GM19193 (cell line): ENCODE measurements around the gene CRPPA.

Source experiments
- POLR2A ChIP-seq: IDR thresholded peaks from 4 replicates; pipeline ENCODE4 v1.6.1; 2011; ENCODE audit not compliant: insufficient read depth, insufficient read length; ENCODE audit errors: extremely low read depth

The CRPPA gene

DNA sequence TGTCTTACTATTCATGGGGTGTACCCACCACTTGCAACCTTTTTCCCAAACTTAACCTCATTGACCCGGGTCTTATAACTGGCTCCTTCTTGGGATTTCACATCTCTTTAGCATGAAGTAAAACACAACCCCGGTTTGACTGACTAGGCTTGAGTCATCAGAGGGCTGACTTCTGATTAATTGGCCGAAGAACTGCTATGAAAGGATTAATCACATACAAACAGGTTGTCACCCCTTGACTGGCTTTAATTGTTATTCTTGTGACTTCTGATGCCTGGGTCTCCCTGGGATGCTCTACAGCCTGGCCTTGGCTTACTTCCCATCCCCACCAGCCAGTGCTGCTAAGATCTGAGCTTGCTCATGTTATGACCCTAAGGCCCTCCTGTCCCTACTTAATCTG is 8.8 kb upstream of the CRPPA start:
- no peak for TF ChIP-seq POLR2A

DNA sequence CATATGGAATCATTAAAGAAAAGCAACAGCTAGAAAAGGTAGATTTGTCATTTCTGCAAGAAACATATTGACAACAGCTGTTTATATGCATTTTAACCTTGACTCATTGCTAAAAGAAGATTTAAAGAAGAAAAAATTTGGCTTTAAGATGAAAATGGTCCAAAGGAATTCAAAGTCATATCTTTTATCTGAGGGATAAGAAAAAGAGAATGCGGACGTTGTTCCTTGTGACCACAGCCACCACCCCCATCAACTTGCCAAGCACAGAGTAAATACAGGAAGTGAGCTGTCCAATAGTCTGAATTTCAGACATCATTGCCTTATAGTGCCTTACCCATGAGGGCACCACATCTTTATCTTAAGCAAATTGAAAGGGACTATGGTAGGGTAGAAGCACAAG is 7.3 kb upstream of the CRPPA start:
- TF ChIP-seq POLR2A, result no peak

DNA sequence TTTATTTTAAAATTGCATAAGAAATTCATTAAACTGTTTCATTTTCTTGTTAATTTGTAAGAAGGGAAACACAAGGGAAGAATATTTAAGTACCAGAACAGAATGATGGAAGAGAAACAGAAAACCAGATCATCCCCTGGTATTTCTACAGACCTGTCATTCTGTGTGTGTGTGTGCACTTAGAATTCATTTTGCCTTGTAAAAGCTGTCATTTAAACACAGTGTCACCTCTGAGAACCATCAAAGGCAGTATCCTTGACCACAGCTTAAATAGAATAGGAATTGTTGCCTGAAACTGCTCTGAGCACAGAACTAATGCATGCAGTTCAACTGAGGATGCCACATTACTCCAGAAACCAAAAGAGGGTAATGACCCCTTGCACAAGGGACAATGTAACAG is 6.8 kb upstream of the CRPPA start:
- TF ChIP-seq POLR2A, result no peak

DNA sequence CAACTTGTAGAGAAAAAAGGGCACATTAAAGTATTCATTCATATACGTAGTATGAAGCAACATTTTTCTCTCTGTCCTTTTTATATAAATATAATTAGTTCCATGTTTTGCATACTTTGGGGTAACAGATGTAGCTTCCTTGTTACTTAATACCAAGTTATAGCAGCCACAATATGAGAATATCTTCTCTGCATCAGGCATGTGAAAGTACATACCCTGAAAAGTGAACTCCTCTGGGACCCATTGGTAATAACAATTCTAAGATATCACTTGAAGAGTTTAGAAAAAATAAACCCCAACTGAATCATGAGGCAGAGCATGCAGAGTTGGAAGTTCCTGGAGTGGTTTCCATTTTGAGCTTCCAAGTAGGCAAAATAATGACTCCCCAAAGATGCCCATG is 2.4 kb upstream of the CRPPA start:
- no peak for TF ChIP-seq POLR2A

DNA sequence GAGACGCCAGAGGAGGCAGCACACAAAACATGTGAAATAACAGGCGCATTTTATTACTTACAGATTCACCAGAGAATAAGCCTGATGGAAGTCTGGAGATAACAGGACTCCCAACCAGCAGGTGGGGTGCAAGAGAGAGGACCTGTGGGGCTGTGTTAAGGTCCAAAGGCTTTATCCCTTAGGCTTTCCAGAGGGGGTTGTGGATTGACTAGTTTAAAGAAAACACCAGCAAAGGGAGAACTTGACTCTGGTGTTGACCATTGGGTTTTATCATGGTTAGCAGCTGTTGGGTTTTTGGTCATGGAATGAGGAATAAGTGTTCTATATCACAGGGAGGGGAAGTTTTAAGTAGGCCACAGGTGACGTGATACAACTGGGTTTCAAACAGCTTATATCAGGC is 1.6 kb upstream of the CRPPA start:
- no peak for TF ChIP-seq POLR2A

DNA sequence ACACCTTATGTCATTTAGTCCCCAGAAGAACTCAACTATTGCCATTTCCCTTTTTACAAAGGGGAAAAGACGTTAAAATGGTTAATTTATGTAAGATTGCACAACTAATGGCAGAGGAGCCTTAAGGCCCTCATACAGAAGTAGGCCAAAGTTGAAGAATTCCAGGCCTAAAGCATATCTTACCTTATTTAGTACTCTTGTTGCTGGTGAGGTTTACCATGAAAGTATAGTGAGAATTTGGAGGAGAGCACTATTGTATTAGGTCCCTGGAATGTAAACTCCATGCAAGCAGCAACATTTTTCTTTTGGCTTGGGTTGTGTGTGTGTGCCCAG is 731 bp upstream of the CRPPA start:
- TF ChIP-seq POLR2A, result no peak

DNA sequence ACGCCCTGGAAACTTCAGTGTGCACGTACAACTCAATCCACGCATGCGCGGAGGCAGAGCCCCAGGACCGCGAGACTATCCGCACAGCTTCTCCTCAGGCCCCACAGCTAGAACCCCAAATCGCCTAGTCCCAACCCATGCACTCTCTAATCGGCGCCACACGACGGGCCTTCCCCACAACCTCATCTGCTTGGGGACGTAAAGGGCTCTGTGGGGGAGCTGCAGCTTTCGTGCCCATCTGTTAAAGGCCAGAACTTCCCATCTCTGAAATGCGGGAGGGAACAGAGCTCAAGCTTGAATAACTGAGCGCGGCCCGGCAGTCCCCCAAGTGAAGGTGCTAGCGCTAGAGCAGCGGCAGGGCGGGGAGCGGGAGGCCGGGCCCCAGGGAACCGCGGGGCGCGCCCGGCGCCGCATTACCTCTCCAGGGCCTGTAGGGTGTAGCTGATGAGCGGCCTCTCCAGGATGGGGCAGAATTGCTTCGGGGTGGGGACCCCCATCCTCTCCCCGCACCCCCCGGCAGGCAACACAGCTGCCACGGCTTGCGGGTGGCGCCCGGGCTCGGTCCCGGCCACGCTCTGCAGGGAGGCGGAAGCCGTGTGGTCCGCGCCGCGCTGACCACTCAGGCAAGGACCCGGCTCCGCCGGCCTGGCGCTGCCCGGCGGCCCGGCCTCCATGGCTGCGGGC is 547 bp downstream of the CRPPA start:
- peak; percentile 78 for TF ChIP-seq POLR2A

DNA sequence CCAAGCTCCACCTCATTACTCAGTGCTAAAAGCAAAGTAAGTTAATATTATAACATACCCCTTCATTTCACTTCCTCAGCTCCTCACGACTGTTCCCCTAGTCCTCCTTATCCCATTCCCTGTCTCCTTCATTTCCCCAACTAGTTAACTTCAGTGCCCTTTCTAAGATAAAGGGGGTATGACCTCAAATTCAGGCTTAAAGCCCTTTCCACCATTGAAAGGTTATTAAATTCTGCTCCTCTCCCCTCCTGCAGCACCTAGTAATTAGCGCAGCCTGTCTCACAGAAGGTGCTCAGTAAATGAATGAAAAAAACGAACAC is 1.0 kb downstream of the CRPPA start:
- no peak for TF ChIP-seq POLR2A

DNA sequence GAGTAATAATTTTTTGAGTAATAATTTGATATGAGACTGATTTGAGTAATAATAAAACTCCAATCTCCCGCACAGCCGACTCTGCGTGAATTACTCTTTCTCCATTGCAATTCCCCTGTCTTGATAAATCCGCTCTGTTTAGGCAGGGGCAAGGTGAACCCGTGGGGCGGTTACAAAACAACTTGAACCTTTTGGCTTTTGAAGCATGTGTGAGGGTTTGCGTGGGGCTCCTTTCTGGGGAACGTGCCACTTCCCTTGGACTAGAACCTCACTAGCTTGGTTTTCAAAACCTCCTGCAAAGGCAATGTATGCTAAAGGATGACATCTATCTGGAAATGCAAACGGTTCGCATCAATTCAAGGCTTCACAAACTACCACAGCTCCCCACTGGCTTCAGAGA is 1.5 kb downstream of the CRPPA start:
- no peak for TF ChIP-seq POLR2A

DNA sequence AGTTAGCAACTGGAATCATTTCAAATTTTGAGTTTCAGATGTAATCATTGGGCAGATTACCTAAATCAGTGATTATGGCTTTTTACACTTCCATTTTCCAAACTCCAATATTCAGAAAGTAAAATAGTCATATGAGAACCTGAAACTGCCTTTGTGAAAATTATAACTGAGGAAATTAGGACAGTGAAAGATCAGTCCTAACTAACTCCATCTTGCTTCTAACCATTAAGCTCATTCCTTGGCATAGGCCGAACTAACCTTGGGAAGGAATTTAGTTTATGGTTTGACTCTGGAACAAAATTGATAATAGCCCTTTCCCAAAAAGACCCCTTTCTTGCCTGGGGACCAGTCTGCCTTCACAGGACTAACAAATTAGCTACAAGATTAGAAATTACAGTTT is 2.2 kb downstream of the CRPPA start:
- no peak for TF ChIP-seq POLR2A

DNA sequence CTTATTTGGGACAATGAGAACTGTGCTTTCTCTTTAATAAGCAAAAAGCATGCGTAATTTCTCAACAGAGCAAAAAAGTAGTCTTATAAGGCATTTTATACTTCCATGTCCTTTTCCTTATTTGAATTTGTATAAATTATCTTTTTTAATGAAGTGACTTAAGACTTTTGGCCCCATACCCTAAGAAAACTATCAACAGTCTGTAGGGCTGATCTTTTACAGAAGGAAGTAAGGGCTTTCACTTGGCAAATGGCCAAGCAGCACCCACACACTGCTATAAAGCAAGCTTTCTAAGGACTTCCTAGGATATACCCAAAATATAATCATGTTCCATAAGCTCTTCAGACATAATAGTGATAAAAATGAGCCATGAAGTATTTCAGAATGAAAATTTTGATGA is 3.4 kb downstream of the CRPPA start:
- TF ChIP-seq POLR2A, result no peak

DNA sequence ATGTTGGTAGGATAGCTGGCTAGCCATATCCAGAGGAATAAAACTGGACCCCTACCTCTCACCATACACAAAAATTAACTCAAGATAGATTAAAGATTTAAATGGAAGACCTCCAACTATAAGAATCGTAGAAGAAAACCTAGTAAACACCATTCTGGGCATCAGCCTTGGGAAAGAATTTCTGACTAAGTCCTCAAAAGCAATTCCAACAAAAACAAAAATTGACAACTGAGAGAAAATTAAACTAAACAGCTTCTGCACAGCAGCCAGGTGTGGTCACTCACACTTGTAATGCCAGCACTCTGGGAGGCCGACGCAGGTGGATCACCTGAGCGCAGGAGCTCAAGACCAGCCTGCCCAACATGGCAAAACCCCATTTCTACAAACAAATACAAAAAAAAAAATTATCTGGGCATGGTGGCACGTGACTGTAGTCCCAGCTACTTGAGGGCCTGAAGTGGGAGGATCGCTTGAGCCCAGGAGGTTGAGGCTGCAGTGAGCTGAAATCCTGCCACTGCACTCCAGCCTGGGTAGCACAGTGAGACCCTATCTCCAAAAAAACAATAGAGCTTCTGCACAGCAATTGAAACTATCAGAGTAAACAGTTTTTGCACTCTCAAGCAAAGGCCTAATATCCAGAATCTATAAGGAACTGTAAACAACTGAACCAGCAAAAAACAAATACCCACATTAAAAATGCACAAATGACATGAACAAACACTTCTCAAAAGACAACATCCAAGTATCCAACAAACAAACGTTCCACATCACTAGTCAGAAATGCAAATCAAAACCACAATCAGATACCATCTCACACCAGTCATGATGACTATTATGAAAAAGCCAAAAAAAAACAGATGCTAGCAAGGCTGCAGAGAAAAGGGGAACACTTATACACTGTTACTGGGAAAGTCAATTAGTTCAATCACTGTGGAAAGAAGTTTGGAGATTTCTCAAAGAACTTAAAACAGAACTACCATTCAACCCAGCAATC is 4.8 kb downstream of the CRPPA start:
- TF ChIP-seq POLR2A, result no peak

DNA sequence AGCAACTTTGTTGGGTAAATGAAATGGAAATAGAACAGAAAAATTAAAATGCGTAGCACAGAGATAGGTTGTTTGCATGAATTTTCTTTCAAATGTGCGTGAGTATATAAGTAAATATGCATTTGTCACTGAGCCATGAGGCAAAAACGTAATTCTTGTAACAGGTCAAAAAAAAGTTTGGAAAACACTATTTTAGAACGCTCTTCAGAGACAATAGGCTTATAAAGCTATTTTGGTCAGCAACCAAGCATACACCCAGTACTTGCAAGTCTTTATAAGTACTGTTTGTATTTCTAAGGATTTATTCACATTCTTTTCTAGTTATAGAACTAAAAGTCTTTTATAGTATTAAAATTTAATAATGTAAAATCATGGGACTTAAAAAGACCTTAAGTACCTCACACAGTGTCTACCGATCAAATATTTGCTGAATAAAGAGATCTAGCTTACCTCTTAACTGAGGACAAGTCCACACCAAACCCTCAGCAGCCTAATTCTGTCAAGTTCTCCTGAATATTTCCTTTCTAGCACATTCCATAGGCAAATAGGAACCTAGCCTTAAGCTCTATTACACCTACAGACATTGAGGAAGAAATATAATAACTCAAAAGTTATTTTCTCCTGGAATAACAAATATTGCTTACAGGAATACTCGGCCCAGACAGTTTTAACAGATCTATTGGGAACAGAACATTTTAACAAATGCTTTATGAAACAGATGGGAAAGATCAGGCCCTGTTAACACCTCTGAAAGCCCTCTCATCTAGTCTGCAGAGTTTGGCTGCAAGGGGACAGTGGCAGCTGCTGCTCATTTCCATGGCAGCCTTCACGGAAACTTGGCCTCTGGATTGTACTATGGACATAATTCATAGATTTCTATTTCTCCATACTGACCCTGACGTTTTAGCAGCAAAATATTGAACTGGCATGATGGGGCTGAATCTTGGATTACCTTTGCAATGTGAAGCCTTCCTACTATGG is 8.8 kb downstream of the CRPPA start:
- TF ChIP-seq POLR2A, result no peak

DNA sequence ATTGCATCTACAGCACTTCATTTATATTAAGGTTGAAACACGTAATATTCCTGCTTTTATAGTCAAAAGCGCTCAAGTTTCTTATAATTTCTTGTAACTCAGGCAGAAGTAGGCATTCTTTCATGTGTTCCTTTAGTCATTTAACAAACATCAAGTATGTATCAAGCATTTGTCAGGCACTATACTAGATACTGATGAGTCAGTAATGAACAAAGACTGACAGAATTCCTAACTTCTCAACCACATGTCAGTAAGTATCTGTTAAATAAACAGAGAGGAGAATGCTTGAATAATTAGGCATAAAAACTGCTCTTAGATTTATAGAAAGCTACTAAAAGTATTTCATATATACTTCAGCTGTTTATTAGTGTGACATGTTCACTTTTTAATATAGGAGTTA is 9.9 kb downstream of the CRPPA start:
- no peak for TF ChIP-seq POLR2A

DNA sequence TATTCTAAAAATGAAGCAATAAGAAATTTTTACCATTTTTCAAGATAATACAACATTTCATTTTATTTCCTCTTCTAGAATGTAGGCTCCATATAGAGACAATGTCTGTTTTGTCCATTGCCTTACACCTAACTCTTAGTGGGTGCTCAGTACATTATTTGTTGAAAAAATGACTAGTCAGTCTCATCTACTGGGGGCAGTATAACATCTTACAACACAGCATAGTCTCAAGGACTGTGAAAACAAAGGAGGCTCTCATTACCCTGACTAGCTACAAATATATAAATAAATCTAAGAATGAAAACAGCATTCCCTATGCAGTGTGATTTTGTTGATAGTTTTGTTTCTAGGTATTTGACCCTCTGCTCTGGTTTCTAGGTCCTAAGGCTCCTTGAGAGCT is 11.6 kb downstream of the CRPPA start:
- no peak for TF ChIP-seq POLR2A
